Measurements from ENCODE around the gene HK2. TPM values are rescaled to one million over a fixed set of nuclear protein-coding genes. Genes with fewer than 3 reads are reported as not detected.

HK2 gene
- total and polyA plus RNA-seq, 8 donors: 4.8 to 45.2 (median 12.3) TPM

- no peak for DNase-seq
- no peak overlapping the region for H3K4me3 ChIP-seq
- 40 to 68% (median 55%) methylated on average over 2 of the region's 2 CpGs for WGBS, 5 donors
- no peak overlapping the region for H3K27ac ChIP-seq
- no peaks in the 10 kb centered on the region for H3K9me3 ChIP-seq
- H3K36me3 ChIP-seq: no peaks in the 10 kb centered on the region
- peaks cover 0 to 11% (median 0%) of the 10 kb centered on the region in 3 donors for H3K27me3 ChIP-seq
- intact Hi-C loops (cut with DNase I; ENCODE audit: low total_unique reads): loop anchor here (10.0 kb wide), 1 partner anchor 479 kb away; no protein-coding TSS in a partner anchor
- TF ChIP-seq, protein P1, sequence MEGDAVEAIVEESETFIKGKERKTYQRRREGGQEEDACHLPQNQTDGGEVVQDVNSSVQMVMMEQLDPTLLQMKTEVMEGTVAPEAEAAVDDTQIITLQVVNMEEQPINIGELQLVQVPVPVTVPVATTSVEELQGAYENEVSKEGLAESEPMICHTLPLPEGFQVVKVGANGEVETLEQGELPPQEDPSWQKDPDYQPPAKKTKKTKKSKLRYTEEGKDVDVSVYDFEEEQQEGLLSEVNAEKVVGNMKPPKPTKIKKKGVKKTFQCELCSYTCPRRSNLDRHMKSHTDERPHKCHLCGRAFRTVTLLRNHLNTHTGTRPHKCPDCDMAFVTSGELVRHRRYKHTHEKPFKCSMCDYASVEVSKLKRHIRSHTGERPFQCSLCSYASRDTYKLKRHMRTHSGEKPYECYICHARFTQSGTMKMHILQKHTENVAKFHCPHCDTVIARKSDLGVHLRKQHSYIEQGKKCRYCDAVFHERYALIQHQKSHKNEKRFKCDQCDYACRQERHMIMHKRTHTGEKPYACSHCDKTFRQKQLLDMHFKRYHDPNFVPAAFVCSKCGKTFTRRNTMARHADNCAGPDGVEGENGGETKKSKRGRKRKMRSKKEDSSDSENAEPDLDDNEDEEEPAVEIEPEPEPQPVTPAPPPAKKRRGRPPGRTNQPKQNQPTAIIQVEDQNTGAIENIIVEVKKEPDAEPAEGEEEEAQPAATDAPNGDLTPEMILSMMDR (IDR thresholded peaks at IDR 0.05): no peak
- TF ChIP-seq POLR2A (IDR thresholded peaks at IDR 0.05) (no peak), POLR2AphosphoS5 (IDR thresholded peaks at IDR 0.05) (no peak), EP300 (IDR thresholded peaks at IDR 0.05) (no peak)
- peaks cover 0 to under 1% (median 0%) of the 10 kb centered on the region in 4 donors for H3K4me1 ChIP-seq
Measured at GRCh38 chr2:74925361-74925786, 91.4 kb downstream of the HK2 start.

DNA sequence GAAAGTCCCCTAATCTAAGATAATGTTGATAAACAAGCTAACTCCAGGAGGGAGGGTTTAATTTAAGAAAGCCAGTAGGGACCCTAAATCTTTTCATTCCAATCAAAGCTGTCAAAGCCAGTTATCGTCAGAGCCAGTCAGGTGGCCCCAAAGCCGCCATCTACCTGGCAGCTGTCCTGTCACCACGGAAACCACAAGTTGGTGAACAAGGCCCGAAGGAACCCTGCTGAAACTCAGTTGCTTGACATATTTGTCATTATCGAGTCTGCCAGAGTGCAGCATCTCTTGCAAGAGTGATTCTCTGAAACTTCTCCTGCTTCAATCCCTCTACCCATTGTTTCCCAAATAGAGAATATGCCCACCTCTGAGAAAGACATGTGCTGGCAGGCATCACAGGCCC lies 93.7 kb downstream of the HK2 start:
- Histone ChIP-seq H3K4me1 (no peaks in the 10 kb centered on the region), H3K4me3 (no peak overlapping the region), H3K27ac (no peak overlapping the region), H3K9me3 (no peaks in the 10 kb centered on the region), H3K27me3 (no peaks in the 10 kb centered on the region), H3K36me3 (no peaks in the 10 kb centered on the region)
- WGBS, 5 donors: 69 to 80% (median 77%) methylated on average over 4 to 5 of the region's 5 CpGs
- intact Hi-C loops (cut with DNase I; ENCODE audit: low total_unique reads): loop anchor here (10.0 kb wide), 1 partner anchor 477 kb away; no protein-coding TSS in a partner anchor
- TF ChIP-seq POLR2AphosphoS5 (IDR thresholded peaks at IDR 0.05): no peak
- TF ChIP-seq, protein P1 (IDR thresholded peaks at IDR 0.05): no peak
- no peak for DNase-seq

DNA sequence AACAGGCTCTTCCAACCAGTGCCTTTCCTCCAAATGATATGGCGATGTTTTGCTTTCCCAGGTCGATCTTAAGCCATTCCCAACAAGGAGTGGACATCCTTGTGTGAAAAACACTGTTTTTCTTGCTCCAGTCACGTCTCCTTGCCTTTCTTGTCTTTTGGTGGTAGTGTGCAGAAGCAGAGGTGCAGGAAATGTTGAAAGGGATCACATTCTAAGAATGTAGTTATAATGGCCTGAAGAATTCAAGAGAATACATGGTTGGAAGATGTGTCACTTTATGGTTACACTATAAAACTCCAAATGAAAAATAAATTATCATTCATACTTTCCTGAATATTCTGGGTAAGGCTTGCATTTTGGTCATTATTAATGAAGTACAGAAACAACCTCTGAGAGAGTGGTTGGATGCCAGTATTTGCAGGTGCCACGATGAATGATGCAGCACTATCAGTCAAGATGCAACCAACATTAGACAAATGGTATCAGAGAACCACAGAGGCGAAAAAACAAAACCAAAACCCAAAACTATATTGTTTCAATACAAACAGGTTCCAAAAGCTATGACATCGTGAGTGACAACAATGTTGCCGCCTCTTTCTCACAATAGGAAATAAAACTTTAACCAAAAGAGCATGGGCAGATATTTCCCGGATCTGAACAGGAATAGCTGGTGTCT lies 97.0 kb downstream of the HK2 start:
- Histone ChIP-seq H3K4me3 (no peak overlapping the region), H3K9me3 (no peaks in the 10 kb centered on the region), H3K4me1 (no peaks in the 10 kb centered on the region), H3K27ac (no peak overlapping the region), H3K36me3 (no peaks in the 10 kb centered on the region), H3K27me3 (no peaks in the 10 kb centered on the region)
- no peak for TF ChIP-seq EP300 (IDR thresholded peaks at IDR 0.05)
- TF ChIP-seq POLR2A (IDR thresholded peaks at IDR 0.05): no peak
- TF ChIP-seq, protein P1 (IDR thresholded peaks at IDR 0.05): no peak
- no peak for TF ChIP-seq POLR2AphosphoS5 (IDR thresholded peaks at IDR 0.05)
- DNase-seq: no peak
- intact Hi-C loops (cut with DNase I; ENCODE audit: low total_unique reads): no loop called here
- WGBS, 5 donors: 81 to 95% (median 85%) methylated on average over 8 of the region's 8 CpGs

DNA sequence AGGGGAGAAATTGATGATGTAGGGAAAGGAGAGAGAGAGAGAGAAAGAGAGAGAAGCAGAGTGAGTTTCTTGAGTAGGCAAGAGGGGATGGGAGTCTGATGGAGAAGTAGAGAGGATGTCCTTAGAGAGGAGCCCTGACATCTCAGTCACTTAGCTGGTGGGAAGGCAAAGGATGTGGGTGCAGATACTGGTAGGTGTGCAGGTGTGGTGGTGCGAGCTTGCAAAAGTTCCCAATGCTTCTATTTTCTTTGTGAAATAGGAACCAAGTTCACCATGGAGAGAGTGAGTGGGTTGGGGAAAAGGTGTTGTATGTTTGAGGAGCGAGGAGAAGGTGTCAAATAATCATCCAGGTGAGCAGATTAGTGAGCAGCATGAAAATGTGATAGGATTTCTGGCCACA lies 98.0 kb downstream of the HK2 start:
- Histone ChIP-seq H3K36me3 (no peaks in the 10 kb centered on the region), H3K9me3 (no peaks in the 10 kb centered on the region), H3K27ac (no peak overlapping the region), H3K4me3 (no peak overlapping the region), H3K27me3 (no peaks in the 10 kb centered on the region), H3K4me1 (no peaks in the 10 kb centered on the region)
- intact Hi-C loops (cut with DNase I; ENCODE audit: low total_unique reads): no loop called here
- DNase-seq: no peak
- TF ChIP-seq EP300 (IDR thresholded peaks at IDR 0.05) (no peak), POLR2AphosphoS5 (IDR thresholded peaks at IDR 0.05) (no peak), POLR2A (IDR thresholded peaks at IDR 0.05) (no peak)
- TF ChIP-seq, protein P1 (IDR thresholded peaks at IDR 0.05): no peak
- WGBS, 5 donors: 66 to 100% (median 80%) methylated on average over 2 of the region's 2 CpGs
